Non-pigmented ciliary epithelial cell (primary cell): ENCODE results near the gene MPZL2.

Experiments used
- DNase-seq: peaks from one replicate; pipeline ENCODE4 v3.0.0-alpha.2; 2010; ENCODE audit warnings: low read depth

Gene MPZL2

GRCh38 chr11:118219244-118219643 lies 44.9 kb downstream of the MPZL2 start:
- DNase-seq = no peak

GRCh38 chr11:118217575-118217974 lies 46.5 kb downstream of the MPZL2 start:
- DNase-seq = no peak

GRCh38 chr11:118216621-118217481 lies 47.2 kb downstream of the MPZL2 start:
- DNase-seq = no peak

GRCh38 chr11:118215765-118216164 lies 48.3 kb downstream of the MPZL2 start:
- DNase-seq = no peak

GRCh38 chr11:118215262-118215661 lies 48.8 kb downstream of the MPZL2 start:
- DNase-seq = no peak

- no peak for DNase-seq
Measured at GRCh38 chr11:118214210-118214914, 49.7 kb downstream of the MPZL2 start.

- no peak for DNase-seq
Measured at GRCh38 chr11:118213781-118214180, 50.3 kb downstream of the MPZL2 start.

- no peak for DNase-seq
Measured at GRCh38 chr11:118213201-118213600, 50.9 kb downstream of the MPZL2 start.

GRCh38 chr11:118212781-118213191 lies 51.3 kb downstream of the MPZL2 start:
- no peak for DNase-seq

GRCh38 chr11:118212131-118212725 lies 51.9 kb downstream of the MPZL2 start:
- DNase-seq = no peak

GRCh38 chr11:118211006-118211405 lies 53.1 kb downstream of the MPZL2 start:
- DNase-seq = no peak

- DNase-seq = no peak
Measured at GRCh38 chr11:118210323-118210722, 53.8 kb downstream of the MPZL2 start.

GRCh38 chr11:118209033-118209432 lies 55.1 kb downstream of the MPZL2 start:
- no peak for DNase-seq

- no peak for DNase-seq
Measured at GRCh38 chr11:118207079-118207478, 57.0 kb downstream of the MPZL2 start.

GRCh38 chr11:118206391-118207031 lies 57.6 kb downstream of the MPZL2 start:
- no peak for DNase-seq

GRCh38 chr11:118205606-118206378 lies 58.3 kb downstream of the MPZL2 start:
- DNase-seq = no peak
